Measurements from ENCODE around the gene AP2A1. TPM values are rescaled to one million over a fixed set of nuclear protein-coding genes. Genes with fewer than 3 reads are reported as not detected.

Gene AP2A1
- total RNA-seq, 4 donors from 2014 or later = 50.7 to 77.8 (median 65.8) TPM

- Histone ChIP-seq H3K27ac (no peak overlapping the region), H3K4me1 (no peaks in the 10 kb centered on the region), H3K36me3 (peaks cover 35 to 100% (median 62%) of the 10 kb centered on the region in 3 donors), H3K27me3 (no peaks in the 10 kb centered on the region), H3K4me3 (no peak overlapping the region), H3K9me3 (no peaks in the 10 kb centered on the region)
- DNase-seq = no peak
- WGBS, 2 donors = no CpG with 5 or more reads among the region's 12 CpGs
- TF ChIP-seq POLR2A (IDR thresholded peaks at IDR 0.05) = no peak
- TF ChIP-seq CTCF (IDR thresholded peaks at IDR 0.05) = no peak
- intact Hi-C loops (cut with DNase I) = no loop called here
Measured at GRCh38 chr19:49835562-49835961, 68.8 kb downstream of the AP2A1 start.

GRCh38 chr19:49836176-49837008 lies 69.6 kb downstream of the AP2A1 start:
- Histone ChIP-seq H3K27ac (no peak overlapping the region), H3K4me1 (no peaks in the 10 kb centered on the region), H3K36me3 (peaks cover 27 to 96% (median 53%) of the 10 kb centered on the region in 3 donors), H3K4me3 (no peak overlapping the region), H3K27me3 (no peaks in the 10 kb centered on the region), H3K9me3 (no peaks in the 10 kb centered on the region)
- intact Hi-C loops (cut with DNase I) = no loop called here
- no peak for TF ChIP-seq CTCF (IDR thresholded peaks at IDR 0.05)
- no peak for TF ChIP-seq POLR2A (IDR thresholded peaks at IDR 0.05)
- DNase-seq = no peak
- 89% methylated on average over 3 of the region's 20 CpGs; no CpG with 5 or more reads in 1 of the 2 donors for WGBS, 2 donors

GRCh38 chr19:49837009-49837310 lies 70.2 kb downstream of the AP2A1 start:
- Histone ChIP-seq H3K36me3 (peaks cover 21 to 90% (median 48%) of the 10 kb centered on the region in 3 donors), H3K9me3 (no peaks in the 10 kb centered on the region), H3K27me3 (no peaks in the 10 kb centered on the region), H3K4me3 (no peak overlapping the region), H3K4me1 (no peaks in the 10 kb centered on the region), H3K27ac (no peak overlapping the region)
- no peak for DNase-seq
- TF ChIP-seq CTCF (IDR thresholded peaks at IDR 0.05) = no peak
- no peak for TF ChIP-seq POLR2A (IDR thresholded peaks at IDR 0.05)
- WGBS, 2 donors = 74 to 78% methylated on average over 1 to 2 of the region's 5 CpGs
- intact Hi-C loops (cut with DNase I) = no loop called here

- peaks cover 16 to 85% (median 43%) of the 10 kb centered on the region in 3 donors for H3K36me3 ChIP-seq
- no peaks in the 10 kb centered on the region for H3K9me3 ChIP-seq
- no peak for DNase-seq
- no peaks in the 10 kb centered on the region for H3K4me1 ChIP-seq
- no peak overlapping the region for H3K27ac ChIP-seq
- 88 to 95% methylated on average over 7 to 8 of the region's 9 CpGs for WGBS, 2 donors
- no peak overlapping the region for H3K4me3 ChIP-seq
- intact Hi-C loops (cut with DNase I) = no loop called here
- H3K27me3 ChIP-seq = no peaks in the 10 kb centered on the region
- TF ChIP-seq CTCF (IDR thresholded peaks at IDR 0.05) (no peak), POLR2A (IDR thresholded peaks at IDR 0.05) (no peak)
Measured at GRCh38 chr19:49837425-49837824, 70.6 kb downstream of the AP2A1 start.

- no peak for DNase-seq
- TF ChIP-seq CTCF (IDR thresholded peaks at IDR 0.05) = no peak
- TF ChIP-seq POLR2A (IDR thresholded peaks at IDR 0.05) = no peak
- Histone ChIP-seq H3K4me3 (no peak overlapping the region), H3K9me3 (no peaks in the 10 kb centered on the region), H3K27ac (no peak overlapping the region), H3K36me3 (peaks cover 16 to 69% (median 34%) of the 10 kb centered on the region in 3 donors), H3K27me3 (no peaks in the 10 kb centered on the region), H3K4me1 (no peaks in the 10 kb centered on the region)
- WGBS, 2 donors = 83 to 87% methylated on average over 17 of the region's 18 CpGs
- intact Hi-C loops (cut with DNase I) = no loop called here
Measured at GRCh38 chr19:49838885-49839588, 72.2 kb downstream of the AP2A1 start.
